Measurements from ENCODE around the gene SEPTIN1. TPM values are rescaled to one million over a fixed set of nuclear protein-coding genes. Genes with fewer than 3 reads are reported as not detected.

SEPTIN1 gene
- total RNA-seq, 1 experiment from 2014 or later = 7.6 TPM

GRCh38 chr16:30399435-30400186 lies 17.2 kb upstream of the SEPTIN1 start:
- ChIA-PET CTCF (no interaction called here), POLR2A (ENCODE audit: unreplicated experiment) (no interaction called here)
- Histone ChIP-seq H3K4me1 (replicated peaks; ENCODE audit: insufficient read depth) (peaks cover 13% of the 10 kb centered on the region), H2AFZ (peak overlapping the region; percentile 89; the same call in 1 of the 2 replicates), H3K9me3 (ENCODE audit: insufficient read depth, low read depth) (no peaks in the 10 kb centered on the region), H3K79me2 (ENCODE audit: low read depth) (peaks cover 26% of the 10 kb centered on the region), H3K4me3 (peak overlapping the region; percentile 62; the same call in 1 of the 2 replicates), H3K36me3 (ENCODE audit: low read depth) (no peaks in the 10 kb centered on the region), H3K4me2 (peak overlapping the region; percentile 80), H3K27ac (no peak overlapping the region), H3K27me3 (ENCODE audit: insufficient read depth, low read depth) (no peaks in the 10 kb centered on the region), H4K20me1 (ENCODE audit: insufficient read depth) (no peaks in the 10 kb centered on the region), H3K9me2 (ENCODE audit: insufficient read depth) (no peaks in the 10 kb centered on the region), H3F3A (ENCODE audit: insufficient read depth, low read depth) (peaks cover 48% of the 10 kb centered on the region)
- intact Hi-C loops (cut with micrococcal nuclease; ENCODE audit: unreplicated experiment) = no loop called here
- no peak for DNase-seq
- TF ChIP-seq EZH2 (IDR thresholded peaks at IDR 0.05; ENCODE audit: low read depth) = no peak
- TF ChIP-seq CTCF (conservative IDR thresholded peaks at IDR 0.05) = no peak
- BruUV-seq (replicated peaks) = no TSS peak

- BruUV-seq (replicated peaks) = no TSS peak
- no peak for DNase-seq
- Histone ChIP-seq H3K4me3 (no peak overlapping the region), H3K27ac (no peak overlapping the region), H4K20me1 (ENCODE audit: insufficient read depth) (no peaks in the 10 kb centered on the region), H3K36me3 (ENCODE audit: low read depth) (no peaks in the 10 kb centered on the region), H2AFZ (no peak overlapping the region), H3K9me2 (ENCODE audit: insufficient read depth) (no peaks in the 10 kb centered on the region), H3K4me2 (no peak overlapping the region), H3K4me1 (replicated peaks; ENCODE audit: insufficient read depth) (peaks cover 19% of the 10 kb centered on the region), H3K79me2 (ENCODE audit: low read depth) (peaks cover 26% of the 10 kb centered on the region), H3K27me3 (ENCODE audit: insufficient read depth, low read depth) (no peaks in the 10 kb centered on the region), H3K9me3 (ENCODE audit: insufficient read depth, low read depth) (no peaks in the 10 kb centered on the region), H3F3A (ENCODE audit: insufficient read depth, low read depth) (peaks cover 56% of the 10 kb centered on the region)
- intact Hi-C loops (cut with micrococcal nuclease; ENCODE audit: unreplicated experiment) = no loop called here
- ChIA-PET CTCF (no interaction called here), POLR2A (ENCODE audit: unreplicated experiment) (no interaction called here)
- TF ChIP-seq CTCF (conservative IDR thresholded peaks at IDR 0.05) (no peak), EZH2 (IDR thresholded peaks at IDR 0.05; ENCODE audit: low read depth) (no peak)
These were observed 16.5 kb upstream of the SEPTIN1 start for GRCh38 chr16:30398661-30399434.

GRCh38 chr16:30397776-30398660 lies 15.7 kb upstream of the SEPTIN1 start:
- CTCF ChIA-PET = no interaction called here
- H3K9me2 ChIP-seq (ENCODE audit: insufficient read depth) = no peaks in the 10 kb centered on the region
- TF ChIP-seq EZH2 (IDR thresholded peaks at IDR 0.05; ENCODE audit: low read depth) = no peak
- TF ChIP-seq CTCF (conservative IDR thresholded peaks at IDR 0.05) = no peak
- DNase-seq = no peak
- no peaks in the 10 kb centered on the region for H4K20me1 ChIP-seq (ENCODE audit: insufficient read depth)
- H3F3A ChIP-seq (ENCODE audit: insufficient read depth, low read depth) = peaks cover 60% of the 10 kb centered on the region
- peaks cover 19% of the 10 kb centered on the region for H3K4me1 ChIP-seq (replicated peaks; ENCODE audit: insufficient read depth)
- no peak overlapping the region for H2AFZ ChIP-seq
- no peak overlapping the region for H3K4me3 ChIP-seq
- no peak overlapping the region for H3K27ac ChIP-seq
- intact Hi-C loops (cut with micrococcal nuclease; ENCODE audit: unreplicated experiment) = no loop called here
- H3K36me3 ChIP-seq (ENCODE audit: low read depth) = no peaks in the 10 kb centered on the region
- H3K79me2 ChIP-seq (ENCODE audit: low read depth) = peaks cover 26% of the 10 kb centered on the region
- H3K27me3 ChIP-seq (ENCODE audit: insufficient read depth, low read depth) = no peaks in the 10 kb centered on the region
- BruUV-seq (replicated peaks) = no TSS peak
- no peak overlapping the region for H3K4me2 ChIP-seq
- no peaks in the 10 kb centered on the region for H3K9me3 ChIP-seq (ENCODE audit: insufficient read depth, low read depth)
- POLR2A ChIA-PET (ENCODE audit: unreplicated experiment) = no interaction called here
